Muscle of leg (tissue), 11 donors: Measurements from ENCODE around the gene MEF2B. TPM values are rescaled to one million over a fixed set of nuclear protein-coding genes. Genes with fewer than 3 reads are reported as not detected.
"Not testable (repeated sequence)": the region's sequence is repeated elsewhere in the genome, so short reads cannot be mapped to it uniquely, and the experiment has no call there.

ENCODE experiments used
- DNase-seq: peaks from one replicate; pipeline ENCODE4 v3.0.0; 2013
- H3K27ac ChIP-seq: one replicate; pipeline ENCODE4 v1.5.1; 2013; ENCODE audit warnings: mild to moderate bottlenecking, low read length, control low read depth
- H3K27me3 ChIP-seq: one replicate; pipeline ENCODE4 v1.6.1; 2013; ENCODE audit warnings: low read length; ENCODE audit not compliant: control insufficient read depth, insufficient read depth
- H3K36me3 ChIP-seq: one replicate; pipeline ENCODE4 v1.6.1; 2013; ENCODE audit warnings: low read length; ENCODE audit not compliant: control insufficient read depth, insufficient read depth
- H3K4me1 ChIP-seq: one replicate; pipeline ENCODE4 v1.6.1; 2013; ENCODE audit warnings: low read length; ENCODE audit not compliant: control insufficient read depth, insufficient read depth
- H3K4me3 ChIP-seq: one replicate; pipeline ENCODE4 v1.5.1; 2013; ENCODE audit warnings: low read length, control low read depth
- H3K9me3 ChIP-seq: replicated peaks from 2 replicates; pipeline ENCODE4 v1.6.1; 2013; ENCODE audit warnings: low read depth, low read length; ENCODE audit not compliant: control insufficient read depth
- WGBS: methylation state at CpG from one replicate; pipeline ENCODE4 v1.1.5; 2013; ENCODE audit warnings: missing lambda C conversion rate; ENCODE audit not compliant: insufficient coverage; 5-methylcytosine and 5-hydroxymethylcytosine counted together
- polyA plus RNA-seq, 8 donors: library from polyadenylated mRNA; unstranded; fragments of 120-200 nt; gene quantifications; one replicate each; pipeline versions ENCODE4 v1.2.1 to v1.2.3, GENCODE V29; 2013; ENCODE audit warnings: inconsistent platforms in 1 of 8, low replicate concordance in 1 of 8; ENCODE audit not compliant: insufficient read length in 8 of 8, insufficient read depth in 1 of 8
- total RNA-seq: library from RNA; stranded (reverse); fragments of 120-200 nt; gene quantifications from one replicate; pipeline ENCODE4 v1.2.4, GENCODE V29; 2013

The MEF2B gene
- total and polyA plus RNA-seq, 9 donors, result 0.33 to 3.7 (median 1.3) TPM

DNA sequence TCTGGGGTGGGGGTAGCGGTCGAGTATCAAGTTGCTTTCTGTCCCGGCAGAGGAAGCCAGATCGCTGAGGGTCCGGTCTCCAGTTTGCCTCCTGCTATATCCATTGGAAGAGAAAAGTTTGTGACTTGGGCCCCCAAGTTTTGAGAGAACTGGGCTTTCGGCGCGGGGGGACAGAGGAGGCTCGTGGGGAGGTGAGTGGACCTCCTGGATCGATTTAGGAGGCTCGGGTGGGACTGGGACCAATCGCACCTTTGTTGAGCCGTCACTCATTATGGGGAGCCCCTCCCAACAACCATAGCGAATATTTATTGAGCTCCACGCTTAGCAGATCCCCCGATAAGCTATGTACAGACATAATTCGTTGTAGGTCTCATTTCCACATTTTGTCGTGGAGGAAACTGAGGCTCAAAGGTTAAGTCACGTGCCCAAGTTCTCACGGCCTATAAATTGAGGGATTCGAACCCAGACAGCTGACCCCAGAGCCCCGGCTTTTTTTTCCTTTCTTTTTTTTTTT lies 22.9 kb upstream of the MEF2B start:
- Histone ChIP-seq H3K27me3 (no peaks in the 10 kb centered on the region), H3K36me3 (peaks cover 26% of the 10 kb centered on the region), H3K9me3 (no peaks in the 10 kb centered on the region), H3K27ac (peak overlapping the region; percentile 85), H3K4me3 (peak overlapping the region; percentile 90), H3K4me1 (peaks cover 25% of the 10 kb centered on the region)
- 0% methylated on average over 14 of the region's 22 CpGs for whole genome bisulfite sequencing
- DNase-seq, result no peak

GRCh38 chr19:19192078-19192882 lies 22.2 kb upstream of the MEF2B start, which contains the start of the genes BORCS8 and RFXANK:
Gene BORCS8, minus strand, starts transcription at chr19:19192152. Its CDS starts 35 bp downstream, at chr19:19192117.
Gene RFXANK, plus strand, starts transcription at chr19:19192258. Its CDS starts 1,689 bp downstream, at chr19:19193947.
- H3K4me3 ChIP-seq, result peak within 1 kb of the TSS; percentile 90
- peak; percentile 100 for DNase-seq
- H3K4me1 ChIP-seq, result peaks cover 25% of the 10 kb centered on the region
- H3K27ac ChIP-seq, result peak within 1 kb of the TSS; percentile 100
- peaks cover 22% of the 10 kb centered on the region for H3K36me3 ChIP-seq
- no peaks in the 10 kb centered on the region for H3K27me3 ChIP-seq
- no peaks in the 10 kb centered on the region for H3K9me3 ChIP-seq
- WGBS, result under 1% methylated on average over 25 of the region's 53 CpGs

DNA sequence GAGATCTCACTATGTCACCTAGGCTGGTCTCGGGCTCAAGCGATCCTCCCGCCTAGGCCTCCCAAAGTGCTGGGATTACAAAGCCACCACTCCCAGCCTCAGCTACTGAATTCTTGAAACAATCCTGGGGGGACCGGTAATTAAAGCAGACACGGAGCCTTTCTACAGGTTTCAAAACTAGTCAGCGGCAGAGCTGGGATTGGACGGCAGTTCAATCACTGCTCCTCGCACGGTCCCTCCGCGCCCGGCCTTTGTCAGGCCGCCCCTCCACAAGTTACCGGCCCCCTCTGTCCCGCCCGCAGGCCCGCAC lies 21.7 kb upstream of the MEF2B start:
- peaks cover 25% of the 10 kb centered on the region for H3K4me1 ChIP-seq
- WGBS, result 0% methylated on average over 17 of the region's 17 CpGs

GRCh38 chr19:19186742-19187141 lies 16.7 kb upstream of the MEF2B start:
- peaks cover 15% of the 10 kb centered on the region for H3K4me1 ChIP-seq
- H3K4me3 ChIP-seq, result no peak overlapping the region
- H3K27ac ChIP-seq, result no peak overlapping the region
- no peaks in the 10 kb centered on the region for H3K27me3 ChIP-seq
- no peaks in the 10 kb centered on the region for H3K9me3 ChIP-seq
- peaks cover 23% of the 10 kb centered on the region for H3K36me3 ChIP-seq
- 89% methylated on average over 12 of the region's 14 CpGs for WGBS
- no peak for DNase-seq

More for the DNA sequence above, 21.7 kb upstream of the MEF2B start:
- Histone ChIP-seq H3K27ac (peak overlapping the region; percentile 100), H3K36me3 (peaks cover 19% of the 10 kb centered on the region), H3K27me3 (no peaks in the 10 kb centered on the region), H3K4me3 (peak overlapping the region; percentile 86), H3K9me3 (no peaks in the 10 kb centered on the region)
- DNase-seq, result no peak

- DNase-seq, result no peak
- 73% methylated on average over 5 of the region's 9 CpGs for WGBS
- Histone ChIP-seq H3K36me3 (peaks cover 30% of the 10 kb centered on the region), H3K4me3 (no peak overlapping the region), H3K9me3 (no peaks in the 10 kb centered on the region), H3K27ac (no peak overlapping the region), H3K4me1 (peaks cover 11% of the 10 kb centered on the region), H3K27me3 (no peaks in the 10 kb centered on the region)
These were observed 16.0 kb upstream of the MEF2B start for GRCh38 chr19:19185853-19186740.

DNA sequence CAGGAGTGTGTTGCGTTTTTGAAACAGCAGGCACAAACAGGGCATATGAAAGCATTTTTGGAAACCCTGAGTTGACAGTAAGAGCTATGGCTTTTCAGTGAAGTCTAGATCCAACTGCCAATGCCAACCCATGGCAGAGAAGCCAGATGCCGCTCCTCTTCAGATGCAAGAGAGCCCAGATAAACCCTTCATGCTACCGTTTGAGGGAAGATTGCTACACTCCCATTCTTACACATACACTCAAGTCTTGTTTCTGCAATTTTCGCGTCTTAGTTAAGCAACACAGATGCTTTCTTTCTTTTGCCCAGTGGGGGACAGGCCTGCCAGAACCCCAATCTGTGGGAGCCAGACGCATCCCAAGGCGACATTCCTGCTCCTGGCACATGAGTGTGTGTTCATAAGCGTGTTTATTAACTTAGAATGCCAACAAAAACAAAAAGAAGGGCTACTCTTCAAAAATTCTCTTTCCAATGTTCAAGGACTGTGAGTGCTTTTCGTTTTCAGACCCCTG lies 11.5 kb upstream of the MEF2B start:
- H3K27ac ChIP-seq, result no peak overlapping the region
- peaks cover 6% of the 10 kb centered on the region for H3K9me3 ChIP-seq
- 93% methylated on average over 6 of the region's 9 CpGs for WGBS
- peaks cover 53% of the 10 kb centered on the region for H3K36me3 ChIP-seq
- no peak overlapping the region for H3K4me3 ChIP-seq
- H3K4me1 ChIP-seq, result no peaks in the 10 kb centered on the region
- no peak for DNase-seq
- no peaks in the 10 kb centered on the region for H3K27me3 ChIP-seq

GRCh38 chr19:19179548-19180441 lies 9.7 kb upstream of the MEF2B start:
- WGBS, result 82% methylated on average over 15 of the region's 17 CpGs
- Histone ChIP-seq H3K27ac (no peak overlapping the region), H3K9me3 (peaks cover 6% of the 10 kb centered on the region), H3K4me3 (no peak overlapping the region), H3K36me3 (peaks cover 43% of the 10 kb centered on the region), H3K27me3 (no peaks in the 10 kb centered on the region), H3K4me1 (peaks cover 2% of the 10 kb centered on the region)
- DNase-seq, result no peak

DNA sequence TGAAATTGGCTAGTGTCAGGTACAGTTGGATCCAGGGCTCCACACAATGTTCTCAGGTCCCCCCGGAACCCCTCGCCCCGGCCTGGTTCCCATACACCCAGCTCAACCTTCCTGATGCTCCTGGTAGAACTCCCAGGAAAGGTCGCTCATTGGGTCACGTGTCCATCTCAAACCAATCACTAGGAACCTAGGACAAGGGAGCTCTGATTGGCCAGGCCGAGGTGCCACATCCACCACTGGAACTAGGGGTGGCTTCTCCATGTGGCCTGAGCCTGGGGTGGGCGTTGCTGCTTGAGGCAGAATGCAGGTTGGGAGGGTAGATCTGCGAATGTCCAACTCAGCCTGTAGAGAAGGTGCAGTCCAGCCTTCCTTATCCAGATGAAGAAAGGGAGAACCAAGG lies 6.9 kb upstream of the MEF2B start:
- no peak overlapping the region for H3K27ac ChIP-seq
- H3K27me3 ChIP-seq, result no peaks in the 10 kb centered on the region
- peaks cover 37% of the 10 kb centered on the region for H3K36me3 ChIP-seq
- peaks cover 6% of the 10 kb centered on the region for H3K9me3 ChIP-seq
- DNase-seq, result no peak
- 80% methylated on average over 2 of the region's 8 CpGs for WGBS
- H3K4me3 ChIP-seq, result no peak overlapping the region
- H3K4me1 ChIP-seq, result peaks cover 9% of the 10 kb centered on the region

DNA sequence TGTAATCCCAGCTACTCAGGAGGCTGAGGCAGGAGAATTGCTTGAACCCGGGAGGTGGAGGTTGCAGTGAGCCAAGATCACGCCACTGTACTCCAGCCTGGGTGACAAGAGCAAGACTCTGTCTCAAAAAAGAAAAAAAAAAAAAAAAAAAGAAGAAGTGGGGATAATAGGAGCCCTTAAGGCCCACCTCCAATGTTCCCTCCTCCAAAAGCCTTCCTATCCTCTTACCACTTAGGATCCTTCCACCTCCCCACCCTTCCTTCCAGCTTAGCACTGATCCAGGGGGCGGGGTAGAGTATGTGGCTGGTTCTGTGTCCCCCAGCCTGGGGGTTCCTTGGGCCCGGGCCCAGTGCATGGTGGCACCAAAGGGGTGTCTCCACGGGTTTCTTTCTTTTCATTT lies 3.2 kb upstream of the MEF2B start:
- not testable (repeated sequence) for H3K27ac ChIP-seq, H3K4me3 ChIP-seq, H3K27me3 ChIP-seq, DNase-seq, H3K9me3 ChIP-seq
- 67% methylated on average over 1 of the region's 5 CpGs for WGBS
- peaks cover 33% of the 10 kb centered on the region for H3K4me1 ChIP-seq
- peaks cover 11% of the 10 kb centered on the region for H3K36me3 ChIP-seq
